Left kidney (tissue), 2 donors: Measurements from ENCODE around the gene SPACA7. TPM values are rescaled to one million over a fixed set of nuclear protein-coding genes. Genes with fewer than 3 reads are reported as not detected.
"Not testable (repeated sequence)": the region's sequence is repeated elsewhere in the genome, so short reads cannot be mapped to it uniquely, and the experiment has no call there.

Experiments used
- DNase-seq: peaks from one replicate; pipeline ENCODE4 v3.0.0-alpha.2; 2013
- polyA plus RNA-seq: library from polyadenylated mRNA; unstranded; fragments of 120-200 nt; gene quantifications from one replicate; pipeline ENCODE4 v1.2.1, GENCODE V29; 2013; ENCODE audit not compliant: insufficient read length

The SPACA7 gene
- polyA plus RNA-seq, 1 donor, result not detected

DNA sequence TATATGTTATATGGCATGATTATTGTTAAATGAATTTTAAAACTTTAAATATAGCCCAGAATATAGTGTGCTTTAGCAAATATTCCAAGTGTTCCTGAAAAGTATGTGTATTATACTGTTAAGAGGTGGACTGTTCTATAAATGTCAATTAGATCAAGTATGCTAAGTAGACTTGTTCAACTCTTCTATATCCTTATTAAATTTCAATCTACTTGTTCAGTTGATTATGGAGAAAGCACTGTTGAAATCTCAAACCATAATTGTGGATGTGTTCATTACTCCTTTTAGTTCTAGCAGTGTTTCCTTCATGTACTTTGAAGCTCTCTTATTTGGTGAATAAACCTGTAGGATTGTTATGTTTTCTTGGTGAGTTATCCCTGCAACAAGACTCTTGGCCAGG lies 52.5 kb downstream of the SPACA7 start:
- no peak for DNase-seq

DNA sequence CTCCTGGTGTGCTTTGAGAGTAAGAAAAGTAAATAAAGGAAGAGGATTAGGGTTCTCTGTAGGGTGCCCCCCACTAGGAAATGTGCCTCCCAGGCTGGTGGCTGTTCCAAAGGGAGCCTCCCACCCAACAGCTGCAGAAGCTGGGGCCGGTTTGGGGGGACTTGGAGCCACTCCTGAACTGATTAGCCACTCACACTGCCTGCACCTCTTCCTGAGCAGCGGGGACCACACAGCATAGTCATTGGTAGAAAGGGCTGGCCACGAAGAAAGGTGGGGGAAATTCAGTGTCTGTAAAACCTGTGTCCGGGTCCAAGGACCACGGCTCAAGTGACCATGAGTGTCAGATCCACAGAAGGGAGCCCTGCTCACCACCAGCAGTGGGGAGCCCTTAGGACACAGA lies 55.6 kb downstream of the SPACA7 start:
- no peak for DNase-seq

DNA sequence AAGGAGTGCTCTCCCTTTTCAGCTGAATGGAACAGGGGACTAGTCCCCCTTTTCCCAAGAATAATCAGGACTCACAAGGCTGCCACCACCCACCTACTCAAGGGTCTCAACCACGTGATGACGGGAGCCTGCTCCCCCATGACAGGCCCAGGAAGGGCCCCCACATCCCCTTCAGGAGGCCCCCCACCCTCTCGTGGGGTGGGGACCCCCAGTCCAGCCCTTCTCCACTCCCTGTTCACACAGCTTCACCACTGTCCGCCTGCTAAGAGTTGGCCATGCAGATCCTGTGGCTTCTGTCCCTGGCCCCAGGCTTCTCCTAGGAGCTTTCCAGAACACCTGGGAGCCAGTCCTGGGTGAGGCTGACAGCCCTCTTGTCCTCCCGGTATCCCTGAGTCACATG lies 56.6 kb downstream of the SPACA7 start:
- not testable (repeated sequence) for DNase-seq

DNA sequence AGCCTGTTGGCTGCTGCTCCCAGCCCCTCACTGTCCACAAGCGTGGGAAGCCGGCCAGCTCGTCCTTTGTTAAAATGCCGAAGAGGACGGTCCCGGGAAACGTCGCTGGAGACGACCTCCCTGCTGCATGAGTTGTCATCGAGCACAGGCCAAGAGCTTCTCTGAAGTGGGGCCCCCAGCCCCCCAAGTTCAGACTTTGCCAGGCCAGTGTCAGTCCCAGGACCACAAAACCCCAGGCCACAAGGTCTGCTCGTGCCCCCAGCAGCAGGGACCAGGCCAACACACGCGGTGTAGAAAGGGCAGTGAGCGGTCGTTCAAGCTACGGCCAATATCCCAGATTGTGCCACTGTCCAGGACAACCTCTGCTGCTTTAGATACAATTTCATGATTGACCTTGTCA lies 57.4 kb downstream of the SPACA7 start:
- DNase-seq, result not testable (repeated sequence)

DNA sequence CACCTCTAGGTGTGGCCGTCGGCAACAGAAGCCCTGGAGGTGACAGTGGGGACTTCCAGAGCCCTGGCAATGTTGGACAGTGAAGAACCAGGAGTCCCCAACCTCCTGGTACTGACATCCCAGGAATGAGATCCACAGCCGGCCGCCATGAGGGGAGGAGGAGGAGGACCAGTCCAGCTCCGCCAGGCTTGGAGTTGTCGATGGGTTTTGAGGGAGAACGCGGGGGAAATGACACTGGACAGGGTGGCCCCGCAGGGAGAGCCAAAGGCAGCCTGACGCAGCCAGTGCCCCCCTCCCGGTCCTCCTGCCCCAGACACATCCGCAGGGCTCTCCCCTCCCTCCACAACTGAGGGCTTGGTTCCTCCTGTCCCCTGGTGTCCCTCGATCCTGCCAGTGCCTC lies 57.9 kb downstream of the SPACA7 start:
- no peak for DNase-seq

DNA sequence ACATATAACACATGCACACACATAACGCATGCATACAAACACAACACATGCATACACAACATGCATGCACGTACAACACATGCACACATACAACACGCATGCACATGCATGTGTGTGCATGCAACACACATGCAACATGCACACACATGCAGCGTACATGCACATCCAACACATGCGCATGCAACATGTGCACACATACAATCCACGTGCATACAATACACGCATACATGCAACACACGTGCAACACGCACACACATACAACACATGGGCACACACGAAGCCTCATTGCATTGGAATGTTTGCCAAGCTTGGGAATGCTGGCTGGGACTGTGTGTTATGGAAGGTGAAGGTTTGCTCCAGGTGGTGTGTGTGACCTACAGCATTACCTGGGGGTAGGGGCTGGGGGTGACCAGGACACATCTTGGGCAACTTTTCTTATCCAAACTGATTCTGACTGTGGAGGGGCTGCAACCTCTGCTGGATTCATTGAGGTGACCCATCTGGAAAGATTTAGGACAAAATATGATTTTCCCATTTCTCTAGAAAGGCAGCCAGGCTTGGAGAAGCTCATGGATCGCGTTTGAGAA lies 58.9 kb downstream of the SPACA7 start:
- DNase-seq, result no peak

DNA sequence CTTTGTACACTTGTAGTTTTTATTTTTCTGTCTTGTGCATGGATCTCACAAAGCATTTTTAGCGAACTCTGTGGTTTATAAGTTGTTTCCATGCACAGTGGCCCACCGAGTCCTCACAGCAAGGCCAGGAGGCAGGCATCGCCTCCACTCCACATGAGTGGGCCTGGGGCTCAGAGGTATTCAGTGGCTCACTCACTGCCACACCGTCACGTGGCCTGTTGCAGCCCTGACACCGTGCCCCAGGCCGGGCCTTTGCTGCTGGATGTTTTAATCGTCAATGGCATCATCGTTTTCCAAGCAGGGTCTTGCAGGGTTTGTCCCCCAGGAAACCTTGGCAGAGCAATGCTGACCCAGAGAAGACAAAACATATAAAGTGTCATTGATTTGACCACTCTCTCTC lies 59.8 kb downstream of the SPACA7 start:
- DNase-seq, result no peak

DNA sequence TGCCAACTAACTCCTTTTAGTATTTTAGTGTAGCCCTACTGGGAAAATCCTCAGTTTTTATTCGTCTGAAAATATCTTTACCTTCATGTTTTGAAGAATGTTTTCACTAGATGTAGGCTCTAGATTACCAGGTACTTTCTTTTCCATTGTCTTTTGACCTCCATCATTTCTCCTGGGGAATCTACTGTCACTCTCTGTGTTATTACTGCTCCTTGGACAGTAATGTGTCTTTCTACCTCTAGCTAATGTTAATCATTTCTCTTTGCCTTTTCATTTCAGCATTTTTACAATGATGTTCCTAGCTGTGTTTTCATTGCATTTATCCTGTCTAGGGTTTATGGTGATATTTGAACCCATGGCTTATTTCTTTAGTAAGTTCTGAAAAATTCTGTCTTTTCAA lies 61.9 kb downstream of the SPACA7 start:
- no peak for DNase-seq

DNA sequence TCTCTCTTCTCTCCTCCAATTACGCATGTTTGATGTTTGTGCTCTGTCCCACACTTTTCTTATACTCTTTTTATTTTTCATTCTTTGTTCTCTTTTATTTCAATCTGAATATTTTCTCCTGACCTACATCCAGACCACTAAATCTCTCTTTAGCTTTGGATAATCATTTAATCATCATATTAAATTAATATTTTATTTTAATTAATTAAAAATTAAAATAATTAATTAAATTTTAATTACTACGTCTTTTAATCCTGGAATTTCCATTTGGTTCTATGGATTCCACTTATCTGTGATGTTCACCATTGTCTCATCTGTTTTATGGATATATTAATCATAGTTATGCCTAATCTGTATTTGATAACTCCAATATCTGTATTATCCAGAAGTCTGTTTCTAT lies 62.4 kb downstream of the SPACA7 start:
- DNase-seq, result no peak

DNA sequence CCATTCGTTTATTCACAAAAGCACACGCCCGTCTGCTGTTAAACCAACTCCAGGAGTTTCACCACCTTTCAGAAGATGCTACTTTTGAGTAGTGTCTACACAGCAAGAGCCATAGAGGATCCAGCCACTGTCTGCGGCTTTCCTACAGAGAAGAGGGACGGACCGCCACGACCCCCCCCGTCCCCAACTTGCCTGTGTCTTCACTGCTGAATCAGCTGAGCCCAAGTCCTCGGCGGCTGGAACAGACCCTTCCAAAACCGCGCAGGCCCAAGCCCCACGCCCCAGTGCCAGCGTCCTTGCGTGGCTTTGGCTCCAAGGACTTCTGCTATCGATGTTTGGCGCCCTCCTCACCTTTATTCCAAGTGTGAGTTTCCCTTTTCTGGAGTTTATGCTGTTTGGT lies 65.1 kb downstream of the SPACA7 start:
- no peak for DNase-seq

DNA sequence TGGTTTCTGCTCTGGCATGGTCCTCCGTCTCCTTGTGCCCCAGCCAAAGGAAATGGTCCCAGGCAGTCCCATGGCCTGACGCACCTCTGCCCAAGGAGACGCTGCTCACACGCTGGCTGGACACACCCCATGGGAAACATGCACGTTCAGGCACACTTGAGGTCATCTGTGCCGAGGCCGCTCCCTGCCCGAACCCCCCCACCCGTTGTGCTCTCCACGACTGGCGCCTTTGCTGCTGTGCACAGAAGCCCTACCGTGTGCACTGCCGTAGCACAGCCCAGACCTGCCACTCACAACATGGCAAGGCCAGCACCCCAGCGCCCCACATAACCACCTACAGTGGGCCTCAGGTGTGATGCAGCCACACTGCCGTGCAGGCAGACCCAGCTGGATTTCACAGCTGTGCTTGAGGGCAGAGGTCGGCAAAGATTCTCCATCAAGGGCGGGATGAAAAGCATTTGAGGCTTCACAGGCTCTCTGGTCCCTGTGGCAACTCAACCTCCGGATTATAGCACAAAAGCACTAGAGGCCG lies 65.7 kb downstream of the SPACA7 start:
- DNase-seq, result no peak

DNA sequence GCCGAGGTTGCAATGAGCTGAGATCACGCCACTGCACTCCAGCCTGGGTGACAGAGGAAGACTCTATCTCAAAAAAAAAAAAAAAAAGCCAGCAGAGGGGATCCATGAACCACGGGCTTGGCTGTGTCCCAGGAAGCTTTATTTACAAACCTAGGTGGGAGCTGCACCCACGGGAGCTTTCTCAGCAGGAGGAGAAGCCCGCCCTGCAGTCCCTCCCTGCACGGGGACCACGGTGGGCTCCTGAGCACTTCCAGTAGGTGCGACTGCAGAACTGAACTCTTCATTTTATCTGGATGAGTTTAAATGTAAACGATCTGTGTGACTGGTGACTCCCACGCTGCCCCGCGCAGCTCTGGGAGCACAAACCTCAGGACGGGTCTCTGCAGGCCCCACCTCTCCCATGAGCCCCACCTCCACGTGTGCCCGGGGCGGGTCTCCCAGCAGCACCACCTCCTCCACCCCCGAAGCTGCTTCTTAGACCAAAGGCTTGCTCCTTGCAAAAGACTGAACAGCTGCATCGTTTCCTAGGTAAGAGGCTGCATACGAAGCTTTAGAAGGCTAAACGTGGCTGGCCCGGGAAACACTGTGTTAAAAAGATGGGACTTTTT lies 66.4 kb downstream of the SPACA7 start:
- peak; percentile 55 for DNase-seq

DNA sequence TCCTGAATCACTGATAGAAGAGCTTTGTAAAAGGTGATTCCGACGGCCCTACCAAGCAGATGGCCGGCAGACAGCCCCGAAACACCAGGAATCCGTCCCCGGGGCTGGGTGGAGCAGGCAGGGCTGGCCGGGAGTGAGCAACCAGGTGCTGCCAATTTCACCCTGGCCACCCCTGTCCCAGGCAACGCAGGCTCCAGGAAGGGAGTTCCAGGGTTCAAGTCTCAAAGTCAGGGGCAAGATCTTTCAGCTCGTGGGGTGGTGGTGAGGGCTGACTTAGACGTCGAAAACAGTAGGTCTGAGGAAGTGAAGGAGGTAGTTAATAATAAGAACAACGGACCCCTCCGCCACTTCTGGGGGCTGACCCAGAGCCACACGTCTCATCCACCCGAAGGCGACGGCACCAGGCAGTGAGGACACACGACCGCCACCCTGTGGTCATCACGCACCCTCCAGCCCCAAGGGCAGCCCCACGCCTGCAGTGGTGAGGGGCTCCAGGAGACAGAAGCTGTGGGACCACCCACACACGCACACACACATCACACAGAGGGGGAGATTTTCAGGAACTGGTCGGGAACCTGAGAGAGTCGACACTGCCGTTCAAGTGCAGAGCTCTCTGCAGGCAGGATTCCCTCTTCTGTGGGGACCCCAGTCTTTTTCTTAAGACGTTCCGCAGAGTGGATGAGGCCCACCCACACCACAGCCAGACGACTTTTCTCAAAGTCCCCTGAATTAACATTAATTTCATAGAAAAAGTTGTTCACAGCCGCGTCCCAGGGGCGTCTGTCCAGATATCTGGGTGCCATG lies 67.2 kb downstream of the SPACA7 start:
- peak; percentile 28 for DNase-seq

DNA sequence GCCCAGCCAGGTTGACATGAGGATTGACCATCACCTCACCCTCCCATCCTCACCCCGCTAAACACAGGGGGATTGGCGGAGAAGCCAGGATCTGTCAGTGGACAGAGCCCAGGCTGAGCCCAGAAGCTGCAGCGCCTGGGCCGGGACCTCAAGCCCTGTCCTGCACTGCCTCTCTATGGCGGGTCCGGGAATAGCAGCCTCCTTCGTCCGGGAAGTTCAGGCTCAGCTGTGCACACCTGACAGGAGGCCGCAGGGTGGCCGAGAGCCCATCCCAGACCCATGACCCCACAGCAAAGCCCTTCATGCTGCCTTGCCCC lies 67.8 kb downstream of the SPACA7 start:
- DNase-seq, result peak; percentile 71

DNA sequence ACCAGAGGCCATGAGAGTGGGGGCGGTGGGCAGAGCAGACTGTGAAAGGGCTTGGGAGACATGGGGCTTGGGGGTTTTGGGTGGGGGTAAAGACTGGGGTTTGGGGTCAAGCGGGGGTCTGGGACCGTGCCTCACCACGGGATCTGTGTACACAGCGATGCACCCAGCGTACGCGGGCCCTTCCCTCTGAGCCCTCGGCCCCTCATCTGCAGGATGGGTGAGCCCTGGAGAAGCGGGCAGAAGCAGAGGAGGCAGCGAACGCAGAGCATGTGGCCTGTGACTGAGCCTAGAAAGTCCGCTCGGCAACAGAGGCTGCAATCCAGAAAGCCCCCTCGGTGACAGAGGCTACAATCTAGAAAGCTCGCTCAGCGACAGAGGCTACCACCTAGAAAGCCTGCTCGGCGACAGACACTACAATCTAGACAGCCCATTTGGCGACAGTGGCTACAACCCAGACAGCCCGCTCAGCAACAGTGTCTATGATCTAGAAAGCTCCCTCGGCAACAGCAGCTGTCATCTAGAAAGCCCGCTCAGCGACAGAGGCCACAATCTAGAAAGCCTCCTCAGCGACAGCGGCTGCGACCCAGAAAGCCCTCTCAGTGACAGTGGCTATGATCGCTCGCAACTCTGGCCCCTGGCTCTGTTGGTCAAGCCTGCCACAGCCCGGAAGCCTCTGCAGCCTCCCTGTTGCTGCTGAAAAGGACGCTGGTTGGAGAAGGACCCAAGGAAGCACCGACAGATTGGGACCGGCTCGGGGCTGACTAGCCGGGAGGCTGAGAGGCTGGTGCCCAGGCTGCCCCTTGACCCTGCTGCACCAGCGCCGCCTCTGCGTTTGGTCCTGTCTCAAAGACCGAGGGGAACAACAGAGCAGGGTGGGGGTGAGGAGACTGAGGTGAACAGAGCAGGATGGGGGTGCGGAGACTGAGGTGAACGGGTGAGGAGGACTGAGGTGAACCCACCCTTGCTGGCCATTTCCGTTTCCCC lies 68.6 kb downstream of the SPACA7 start:
- no peak for DNase-seq

DNA sequence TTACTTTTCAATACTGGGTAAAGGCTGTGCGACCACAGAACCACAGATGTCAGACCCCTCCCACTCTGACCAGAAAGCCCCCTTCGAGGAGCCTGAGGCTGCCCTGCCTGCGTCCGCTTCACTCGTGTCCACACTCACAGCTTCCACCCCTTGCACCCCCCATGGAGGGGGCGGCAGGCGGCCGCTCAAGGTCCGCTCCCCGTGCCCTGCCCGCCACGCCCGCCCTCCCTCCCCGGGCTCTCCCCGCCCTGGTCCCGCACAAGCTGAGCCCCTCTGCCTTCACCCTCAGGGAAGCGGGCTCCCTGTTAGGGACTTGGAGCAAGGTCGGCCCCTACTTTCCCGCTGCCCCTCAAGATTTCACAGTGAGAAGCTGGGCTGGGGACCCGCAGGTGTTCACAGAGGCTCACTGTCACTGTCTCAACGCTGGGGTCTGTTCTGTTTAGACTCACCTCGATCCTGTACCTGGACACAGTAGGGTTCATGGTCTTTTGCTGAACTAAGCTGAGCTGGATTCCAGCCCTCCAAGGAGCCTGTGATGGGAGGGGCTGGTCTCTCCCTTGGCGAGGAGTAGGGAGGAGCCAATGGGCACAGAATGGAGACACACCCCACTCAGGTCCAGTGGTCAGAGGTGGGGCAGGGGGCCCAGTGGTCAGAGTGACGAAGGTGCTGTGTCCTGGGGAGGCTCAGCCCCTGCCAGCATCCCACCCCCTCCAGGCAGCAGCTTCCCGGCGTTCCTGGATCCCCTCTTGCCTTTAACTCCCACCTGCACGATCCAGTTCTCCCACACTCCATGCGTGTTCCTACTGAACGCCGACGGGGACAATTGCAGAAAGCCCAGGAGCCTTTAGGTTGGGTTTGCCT lies 69.5 kb downstream of the SPACA7 start:
- DNase-seq, result no peak

DNA sequence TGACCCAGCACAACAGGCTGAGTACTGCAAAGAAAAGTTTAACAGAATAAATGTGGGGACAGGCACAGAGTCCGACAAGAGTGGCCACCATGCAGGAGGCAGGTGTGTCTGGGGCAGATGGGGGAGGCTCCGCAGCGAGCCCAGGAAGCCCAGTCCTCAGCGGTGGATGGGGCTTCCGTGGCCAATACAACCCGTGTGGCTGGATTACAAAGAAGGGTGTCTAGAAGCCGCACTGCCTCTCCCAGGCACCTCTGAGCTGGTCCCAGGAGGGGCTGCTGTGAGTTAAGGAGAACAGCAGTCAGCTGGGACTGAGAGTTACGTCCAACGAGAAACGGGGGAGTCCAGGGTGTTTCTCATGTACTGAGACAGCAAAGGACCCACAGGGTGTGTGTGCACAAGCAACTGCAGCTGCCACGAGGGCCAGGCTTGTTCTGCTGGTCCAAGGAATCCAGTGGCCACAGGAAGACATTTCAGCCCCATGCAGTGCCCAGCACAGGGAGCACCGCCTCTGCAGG lies 70.2 kb downstream of the SPACA7 start:
- DNase-seq, result no peak

DNA sequence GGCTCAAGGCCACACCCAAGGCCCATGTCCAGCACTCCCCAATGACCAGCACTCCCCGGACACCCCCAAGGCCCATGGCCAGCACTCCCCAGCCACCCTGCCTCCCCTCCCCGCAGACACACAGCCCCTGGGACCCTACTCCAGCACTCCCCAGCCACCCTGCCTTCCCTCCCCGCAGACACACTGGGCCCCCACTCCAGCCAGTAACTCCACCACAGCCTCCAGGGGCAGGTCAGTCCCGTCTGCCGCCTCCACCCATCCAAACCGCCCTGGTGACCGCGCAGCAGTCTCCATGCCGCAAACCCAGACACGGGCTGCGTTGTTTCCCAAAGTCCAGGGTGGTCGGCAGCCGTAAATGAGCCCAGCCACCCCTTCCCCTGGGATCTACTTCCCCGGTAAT lies 70.7 kb downstream of the SPACA7 start:
- no peak for DNase-seq

DNA sequence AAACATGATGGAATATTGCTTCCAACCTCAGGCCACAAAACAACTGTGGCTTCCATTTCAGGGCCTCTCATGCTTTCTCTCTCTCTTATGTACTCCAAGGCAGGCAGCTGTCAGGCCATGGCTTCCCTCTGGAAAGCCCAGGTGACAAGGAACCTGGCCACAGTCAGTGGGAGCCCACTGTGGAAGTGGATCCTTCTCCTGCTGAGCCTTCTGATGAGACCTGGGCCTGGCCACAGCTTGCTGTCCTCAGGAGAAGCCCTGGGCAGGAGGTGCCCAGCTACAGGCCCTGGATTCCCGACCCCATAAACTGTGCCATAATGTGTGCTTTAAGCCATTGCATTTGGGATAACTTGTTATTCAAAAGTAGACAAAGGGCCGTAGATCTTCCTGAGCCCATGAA lies 71.2 kb downstream of the SPACA7 start:
- no peak for DNase-seq

DNA sequence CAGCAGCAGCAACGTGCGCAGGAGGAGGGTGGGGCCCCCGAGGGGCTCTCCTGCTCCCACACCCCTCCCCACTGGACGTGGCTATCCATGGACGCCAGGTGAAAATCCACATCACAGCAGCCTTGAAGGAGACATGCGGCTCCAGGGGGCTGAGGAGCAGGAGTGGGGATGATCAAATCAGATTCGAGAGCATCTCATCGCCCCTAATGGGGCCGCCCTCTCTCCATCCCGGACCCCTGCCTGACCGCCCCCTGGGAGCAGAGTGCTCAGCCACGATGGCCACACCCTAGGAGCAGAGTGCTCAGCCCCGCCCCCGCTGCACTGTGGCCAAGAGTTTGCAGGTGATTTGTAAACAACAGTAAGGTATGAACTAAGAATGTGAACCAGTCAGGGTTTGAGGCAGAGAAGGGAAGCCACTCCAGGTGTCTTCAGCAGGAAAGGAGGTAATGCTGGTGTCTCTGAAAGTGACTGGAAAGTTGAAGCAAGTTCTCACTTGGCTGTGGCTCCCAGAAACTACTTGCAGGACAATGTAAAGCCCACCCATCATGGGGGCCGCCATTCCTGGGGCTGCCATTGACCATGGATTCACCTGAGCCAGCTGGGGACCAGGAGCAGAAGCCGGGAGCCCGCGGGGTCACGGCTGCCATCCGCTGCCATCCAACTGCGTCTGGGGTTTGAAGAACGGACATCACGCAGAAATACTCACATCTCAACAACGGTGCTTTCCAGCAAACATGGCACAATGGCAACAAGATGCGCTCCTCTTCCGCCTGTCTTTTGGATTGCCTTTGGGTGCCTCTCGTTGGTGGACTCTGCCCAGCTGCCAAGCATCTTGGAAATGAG lies 71.8 kb downstream of the SPACA7 start:
- no peak for DNase-seq
